ENCODE data around the gene TCFL5. TPM values are rescaled to one million over a fixed set of nuclear protein-coding genes. Genes with fewer than 3 reads are reported as not detected.
"Not testable (repeated sequence)": the region's sequence is repeated elsewhere in the genome, so short reads cannot be mapped to it uniquely, and the experiment has no call there.

Gene TCFL5
- total RNA-seq, 1 donor from 2014 or later = 11.5 TPM

DNA sequence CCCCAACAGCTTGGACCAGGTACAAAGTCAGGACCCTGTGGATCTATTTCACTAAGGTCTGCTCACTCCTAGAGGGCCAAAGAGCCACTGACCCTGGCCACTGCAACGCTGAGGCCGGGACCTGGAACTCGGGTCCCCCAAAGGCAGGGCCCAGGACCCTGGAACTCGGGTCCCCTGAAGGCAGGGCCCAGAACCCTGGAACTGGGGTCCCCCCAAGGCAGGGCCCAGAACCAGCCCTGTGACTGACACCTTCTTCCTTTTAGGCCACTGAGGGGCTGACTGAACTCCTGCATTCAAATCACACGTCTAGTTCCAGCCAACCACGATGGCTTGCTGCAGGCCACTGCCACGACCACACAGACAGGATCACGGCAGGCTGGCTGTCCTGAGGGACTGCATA, 9.4 kb downstream of the TCFL5 start:
- H3K4me3 ChIP-seq = no peak overlapping the region
- TF ChIP-seq POLR2AphosphoS5 (IDR thresholded peaks at IDR 0.05; ENCODE audit: insufficient read depth in 1 of 2, low read depth in 1 of 2) (no peak), POLR2A (IDR thresholded peaks at IDR 0.05) (no peak)
- TF ChIP-seq, protein P1, sequence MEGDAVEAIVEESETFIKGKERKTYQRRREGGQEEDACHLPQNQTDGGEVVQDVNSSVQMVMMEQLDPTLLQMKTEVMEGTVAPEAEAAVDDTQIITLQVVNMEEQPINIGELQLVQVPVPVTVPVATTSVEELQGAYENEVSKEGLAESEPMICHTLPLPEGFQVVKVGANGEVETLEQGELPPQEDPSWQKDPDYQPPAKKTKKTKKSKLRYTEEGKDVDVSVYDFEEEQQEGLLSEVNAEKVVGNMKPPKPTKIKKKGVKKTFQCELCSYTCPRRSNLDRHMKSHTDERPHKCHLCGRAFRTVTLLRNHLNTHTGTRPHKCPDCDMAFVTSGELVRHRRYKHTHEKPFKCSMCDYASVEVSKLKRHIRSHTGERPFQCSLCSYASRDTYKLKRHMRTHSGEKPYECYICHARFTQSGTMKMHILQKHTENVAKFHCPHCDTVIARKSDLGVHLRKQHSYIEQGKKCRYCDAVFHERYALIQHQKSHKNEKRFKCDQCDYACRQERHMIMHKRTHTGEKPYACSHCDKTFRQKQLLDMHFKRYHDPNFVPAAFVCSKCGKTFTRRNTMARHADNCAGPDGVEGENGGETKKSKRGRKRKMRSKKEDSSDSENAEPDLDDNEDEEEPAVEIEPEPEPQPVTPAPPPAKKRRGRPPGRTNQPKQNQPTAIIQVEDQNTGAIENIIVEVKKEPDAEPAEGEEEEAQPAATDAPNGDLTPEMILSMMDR (IDR thresholded peaks at IDR 0.05) = no peak
- H3K36me3 ChIP-seq = peaks cover 0 to 9% of the 10 kb centered on the region in 2 donors
- no peaks in the 10 kb centered on the region for H3K9me3 ChIP-seq
- H3K4me1 ChIP-seq = no peaks in the 10 kb centered on the region
- DNase-seq (ENCODE audit: extremely low spot score in 2 of 2) = no peak
- H3K27me3 ChIP-seq = no peaks in the 10 kb centered on the region
- H3K27ac ChIP-seq = no peak overlapping the region
- intact Hi-C loops (cut with DNase I) = no loop called here

DNA sequence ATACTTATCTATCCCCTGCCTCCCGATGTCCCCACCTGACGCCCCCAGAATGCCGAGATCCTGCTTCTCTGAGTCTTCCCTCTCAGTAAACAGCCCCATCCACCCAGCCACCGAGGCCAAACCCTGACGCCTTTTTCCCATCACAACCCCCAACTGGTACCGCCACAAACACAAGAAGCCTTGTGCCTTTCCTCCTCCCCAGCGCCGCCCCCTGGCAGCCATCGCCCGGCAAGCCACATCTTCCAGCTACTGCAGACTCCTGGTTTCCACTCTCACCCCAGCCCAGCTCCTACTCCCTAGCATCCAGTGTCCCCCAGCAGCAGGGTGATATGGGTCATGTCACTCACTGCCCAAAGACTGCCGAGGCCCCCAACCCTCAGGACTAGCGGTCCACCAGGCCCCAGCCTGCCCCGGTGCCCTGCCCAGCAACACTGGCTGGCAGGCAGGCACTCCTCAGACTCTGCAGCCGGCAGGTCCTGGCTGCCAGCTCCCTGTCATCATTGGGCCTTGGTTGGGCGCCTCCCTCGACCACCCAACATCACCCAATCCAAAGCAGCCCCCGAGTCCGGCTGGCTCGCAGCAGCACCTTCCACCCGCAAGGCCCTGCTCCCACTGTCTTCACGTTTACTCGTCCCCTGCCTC, 11.2 kb downstream of the TCFL5 start:
- peaks cover 0 to 9% of the 10 kb centered on the region in 2 donors for H3K36me3 ChIP-seq
- intact Hi-C loops (cut with DNase I) = no loop called here

DNA sequence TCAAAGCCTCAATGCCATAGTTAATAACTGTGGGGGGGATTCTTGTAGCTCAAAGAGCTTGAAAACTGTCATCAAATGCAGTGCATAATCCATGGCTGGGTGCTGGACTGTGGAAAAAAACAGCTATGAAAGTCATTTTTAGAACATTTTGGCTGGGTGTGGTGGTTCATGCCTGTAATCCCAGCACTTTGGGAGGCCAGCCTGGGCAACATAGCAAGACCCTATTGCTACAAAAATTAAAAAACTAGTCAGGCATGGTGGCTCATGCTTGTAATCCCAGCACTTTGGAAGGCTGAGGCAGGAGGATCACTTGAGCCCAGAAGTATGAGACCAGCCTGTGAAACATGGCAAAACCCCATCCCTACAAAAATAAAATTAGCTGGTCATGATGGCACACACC, 12.2 kb downstream of the TCFL5 start:
- intact Hi-C loops (cut with DNase I) = no loop called here
- no peak for DNase-seq (ENCODE audit: extremely low spot score in 2 of 2)
- Histone ChIP-seq H3K27me3 (no peaks in the 10 kb centered on the region), H3K9me3 (no peaks in the 10 kb centered on the region), H3K4me3 (no peak overlapping the region), H3K27ac (no peak overlapping the region), H3K4me1 (no peaks in the 10 kb centered on the region), H3K36me3 (peaks cover 0 to 9% of the 10 kb centered on the region in 2 donors)
- no peak for TF ChIP-seq POLR2AphosphoS5 (IDR thresholded peaks at IDR 0.05; ENCODE audit: insufficient read depth in 1 of 2, low read depth in 1 of 2)
- TF ChIP-seq POLR2A (IDR thresholded peaks at IDR 0.05) = no peak
- TF ChIP-seq, protein P1 (IDR thresholded peaks at IDR 0.05) = no peak

More for the DNA sequence above, 11.2 kb downstream of the TCFL5 start:
- TF ChIP-seq POLR2AphosphoS5 (IDR thresholded peaks at IDR 0.05; ENCODE audit: insufficient read depth in 1 of 2, low read depth in 1 of 2) (no peak), POLR2A (IDR thresholded peaks at IDR 0.05) (no peak)
- TF ChIP-seq, protein P1 (IDR thresholded peaks at IDR 0.05) = no peak
- H3K4me3 ChIP-seq = no peak overlapping the region
- no peaks in the 10 kb centered on the region for H3K27me3 ChIP-seq
- DNase-seq (ENCODE audit: extremely low spot score in 2 of 2) = no peak
- no peaks in the 10 kb centered on the region for H3K9me3 ChIP-seq
- no peaks in the 10 kb centered on the region for H3K4me1 ChIP-seq
- H3K27ac ChIP-seq = no peak overlapping the region

DNA sequence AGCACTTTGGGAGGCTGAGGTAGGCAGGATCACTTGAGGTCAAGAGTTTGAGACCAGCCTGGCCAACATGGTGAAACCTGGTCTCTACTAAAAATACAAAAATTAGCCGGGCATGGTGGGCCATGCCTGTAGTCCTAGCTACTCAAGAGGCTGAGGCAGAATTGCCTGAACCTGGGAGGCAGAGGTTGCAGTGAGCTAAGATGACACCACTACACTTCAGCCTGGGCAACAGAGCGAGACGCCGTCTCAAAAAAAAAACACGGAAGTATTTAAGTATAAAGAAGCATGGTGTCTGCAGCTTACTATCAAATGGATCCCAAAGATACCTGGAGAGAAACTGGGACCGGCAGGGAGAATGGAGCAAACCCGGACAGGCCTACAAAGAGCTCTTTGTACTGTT, 12.7 kb downstream of the TCFL5 start:
- intact Hi-C loops (cut with DNase I); H3K27ac ChIP-seq; H3K9me3 ChIP-seq; H3K4me1 ChIP-seq; DNase-seq (ENCODE audit: extremely low spot score in 2 of 2); H3K36me3 ChIP-seq; H3K4me3 ChIP-seq; H3K27me3 ChIP-seq: not testable (repeated sequence)

DNA sequence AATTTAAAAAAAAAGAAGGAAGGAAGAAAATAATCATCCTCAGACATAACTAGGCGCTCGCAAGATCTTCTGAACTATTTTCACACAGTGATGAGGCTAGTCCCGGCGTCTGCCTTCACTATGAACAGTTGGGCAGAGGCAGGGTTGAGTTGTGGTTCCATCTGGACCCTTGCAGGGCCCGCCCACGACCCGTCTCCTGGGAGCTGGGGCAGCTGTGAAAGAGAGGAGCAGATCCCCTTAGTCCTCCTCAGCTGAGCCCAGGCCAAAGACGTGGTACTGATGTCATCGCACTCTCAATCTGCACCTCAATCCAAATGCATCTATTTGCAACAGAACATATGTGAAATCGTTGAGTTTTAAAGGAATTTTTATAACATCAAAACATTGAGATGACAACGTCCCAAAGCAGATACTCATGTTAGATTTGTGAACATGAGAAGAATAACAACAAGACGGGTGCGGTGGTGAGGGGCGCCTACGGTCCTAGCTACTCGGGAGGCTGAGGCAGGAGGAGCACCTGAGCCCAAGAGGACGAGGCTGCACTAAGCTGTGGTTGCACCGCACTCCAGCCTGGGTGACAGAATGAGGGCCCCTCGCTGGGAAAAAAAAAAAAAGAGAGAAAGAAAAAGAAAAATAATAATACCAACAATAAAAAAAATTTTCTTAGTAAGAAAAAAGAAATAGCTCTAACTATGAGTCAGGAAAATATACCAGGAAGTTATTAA, 15.3 kb downstream of the TCFL5 start:
- Histone ChIP-seq H3K4me1 (no peaks in the 10 kb centered on the region), H3K9me3 (no peaks in the 10 kb centered on the region), H3K27ac (no peak overlapping the region), H3K27me3 (no peaks in the 10 kb centered on the region), H3K4me3 (no peak overlapping the region), H3K36me3 (no peaks in the 10 kb centered on the region)
- no peak for DNase-seq (ENCODE audit: extremely low spot score in 2 of 2)
- no peak for TF ChIP-seq POLR2A (IDR thresholded peaks at IDR 0.05)
- TF ChIP-seq, protein P1 (IDR thresholded peaks at IDR 0.05) = no peak
- no peak for TF ChIP-seq POLR2AphosphoS5 (IDR thresholded peaks at IDR 0.05; ENCODE audit: insufficient read depth in 1 of 2, low read depth in 1 of 2)
- intact Hi-C loops (cut with DNase I) = no loop called here

Data from vagina (tissue), 2 donors.